Left renal cortex interstitium (tissue), 4 donors: ENCODE measurements around the gene SBF2. TPM values are rescaled to one million over a fixed set of nuclear protein-coding genes. Genes with fewer than 3 reads are reported as not detected.

ENCODE experiments used
- DNase-seq, 4 donors: peaks; one replicate each; pipeline ENCODE4 v3.0.0-alpha.2; 2013; ENCODE audit warnings: low read depth in 4 of 4, low spot score in 2 of 4, missing footprints in 1 of 4
- polyA plus RNA-seq, 4 donors: library from polyadenylated mRNA; unstranded; fragments of 120-200 nt; gene quantifications; one replicate each; pipeline ENCODE4 v1.2.1, GENCODE V29; 2013; ENCODE audit not compliant: insufficient read length in 4 of 4

SBF2 gene
- polyA plus RNA-seq, 4 donors = 41.7 to 58.7 (median 52.8) TPM

DNA sequence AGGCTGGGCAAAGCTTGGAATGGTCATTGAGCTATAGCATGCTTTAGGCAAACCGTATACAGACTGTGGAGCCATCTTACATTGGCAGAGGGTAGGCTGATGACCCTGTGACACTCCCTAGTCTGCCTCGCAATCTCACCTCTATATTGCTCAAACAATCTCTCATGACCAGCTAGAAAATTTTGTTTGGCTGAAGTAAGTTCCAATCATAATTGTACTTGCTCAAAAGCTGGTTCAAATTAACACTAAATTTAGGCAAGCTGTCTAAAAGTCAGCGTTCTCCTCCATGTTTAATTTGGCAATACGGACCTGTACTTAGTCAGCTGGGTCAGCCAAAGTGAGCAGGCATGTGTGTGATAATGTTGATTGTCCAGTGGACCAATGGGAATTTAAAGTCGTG is 497.2 kb downstream of the SBF2 start:
- no peak for DNase-seq

DNA sequence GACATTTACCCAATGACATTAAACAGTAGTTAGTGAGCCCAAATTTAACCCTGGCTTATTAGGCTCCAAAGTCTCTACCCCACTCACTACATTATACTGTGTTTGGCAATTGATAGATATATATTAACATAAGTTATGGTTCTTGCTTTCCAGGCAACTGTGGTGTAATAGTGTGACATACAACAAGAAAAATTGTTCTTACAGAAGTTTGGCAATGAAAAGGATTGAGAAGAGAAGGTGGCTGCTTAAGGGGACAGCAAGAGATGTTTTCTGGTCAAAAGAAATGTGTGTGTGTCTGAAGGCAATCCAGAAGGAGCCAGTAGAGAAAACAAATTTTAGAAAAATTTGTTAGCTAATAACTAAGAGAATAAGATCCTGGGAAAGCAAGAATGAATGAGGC is 497.8 kb downstream of the SBF2 start:
- no peak for DNase-seq

- DNase-seq = no peak
Observed at GRCh38 chr11:9790703-9791102, 503.3 kb downstream of the SBF2 start.

DNA sequence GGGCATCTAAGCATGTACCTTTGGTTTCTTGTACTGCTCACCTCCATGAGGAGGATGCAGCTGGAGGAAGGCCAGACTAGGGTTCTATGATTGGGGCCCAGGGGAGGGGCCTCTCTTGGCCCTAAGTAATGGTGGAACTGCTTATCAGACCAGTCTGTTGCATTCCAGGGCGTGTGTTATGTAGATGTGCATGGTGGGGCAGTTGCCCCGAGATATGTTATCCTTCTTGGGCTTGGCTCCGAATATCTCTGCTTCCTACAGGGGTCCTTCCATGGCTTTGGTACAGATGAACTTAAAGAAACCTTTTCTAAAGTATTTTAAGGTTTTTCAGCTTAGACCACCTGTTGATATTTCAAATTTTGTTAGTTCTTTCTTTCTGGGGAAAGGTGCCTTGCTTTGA is 504.1 kb downstream of the SBF2 start:
- DNase-seq = no peak

DNA sequence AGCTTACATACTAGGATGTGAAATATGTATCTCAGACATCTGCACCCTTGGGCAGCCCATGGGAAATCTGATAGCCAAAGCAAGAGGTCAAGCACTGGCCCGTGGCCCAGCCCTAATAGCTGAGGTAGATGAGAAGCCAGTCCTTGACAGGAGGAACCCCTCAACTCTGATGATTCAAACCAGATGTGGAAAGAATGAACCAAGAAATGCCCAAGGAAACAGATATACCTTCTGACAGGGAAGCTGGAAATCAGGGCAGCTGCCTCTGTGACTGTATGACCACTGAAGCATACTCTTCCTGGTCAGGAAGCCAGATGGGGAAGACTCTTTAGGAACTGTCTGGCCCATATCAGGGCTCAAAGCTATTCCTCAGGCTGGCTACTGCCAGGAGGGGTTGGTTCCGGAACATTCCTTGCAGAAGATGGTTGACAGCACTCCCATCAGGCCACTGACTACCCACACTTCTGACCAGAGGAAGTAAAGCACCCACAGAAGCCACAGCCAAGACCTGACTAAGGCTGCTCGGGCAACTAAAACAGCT is 506.0 kb downstream of the SBF2 start:
- no peak for DNase-seq

GRCh38 chr11:9787260-9787659 is 506.8 kb downstream of the SBF2 start:
- DNase-seq = no peak

DNA sequence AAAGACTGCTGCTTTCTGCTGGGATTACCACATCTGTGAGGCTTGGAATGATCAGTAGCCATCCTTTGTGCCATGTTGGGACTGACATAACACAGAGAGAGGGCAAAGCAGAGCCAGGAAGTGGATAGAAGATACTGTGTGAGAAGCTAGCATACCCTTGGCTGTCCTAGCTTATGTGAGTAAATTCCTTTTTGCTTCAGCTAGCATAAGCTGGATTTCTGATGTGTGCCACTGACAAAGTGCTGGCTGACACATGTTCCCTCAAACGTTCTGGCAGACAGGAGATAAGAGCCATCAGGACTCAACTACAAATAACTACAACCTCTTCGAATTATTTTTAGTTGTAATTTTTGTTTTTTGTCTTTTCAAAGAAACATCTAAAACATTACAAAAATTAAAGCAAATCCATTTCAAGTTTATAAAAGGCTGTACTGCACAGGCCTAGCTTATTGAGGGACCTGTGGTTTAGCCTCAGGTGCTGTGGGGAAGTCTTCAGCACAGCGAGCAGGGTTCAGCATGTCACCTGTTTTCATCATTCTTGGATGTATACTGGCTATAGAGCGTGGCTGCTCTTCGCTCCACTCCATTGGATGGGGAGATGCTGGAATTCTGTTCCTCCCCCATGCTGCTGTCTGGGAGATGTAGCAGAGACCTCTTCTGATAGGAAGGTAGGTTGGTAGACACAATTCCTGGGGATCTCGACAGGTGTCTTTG is 509.3 kb downstream of the SBF2 start:
- DNase-seq = no peak

GRCh38 chr11:9783986-9784385 is 510.0 kb downstream of the SBF2 start:
- no peak for DNase-seq

- DNase-seq = no peak
Observed at GRCh38 chr11:9780929-9781328, 513.1 kb downstream of the SBF2 start.

- no peak for DNase-seq
Observed at GRCh38 chr11:9777525-9777924, 516.5 kb downstream of the SBF2 start.

DNA sequence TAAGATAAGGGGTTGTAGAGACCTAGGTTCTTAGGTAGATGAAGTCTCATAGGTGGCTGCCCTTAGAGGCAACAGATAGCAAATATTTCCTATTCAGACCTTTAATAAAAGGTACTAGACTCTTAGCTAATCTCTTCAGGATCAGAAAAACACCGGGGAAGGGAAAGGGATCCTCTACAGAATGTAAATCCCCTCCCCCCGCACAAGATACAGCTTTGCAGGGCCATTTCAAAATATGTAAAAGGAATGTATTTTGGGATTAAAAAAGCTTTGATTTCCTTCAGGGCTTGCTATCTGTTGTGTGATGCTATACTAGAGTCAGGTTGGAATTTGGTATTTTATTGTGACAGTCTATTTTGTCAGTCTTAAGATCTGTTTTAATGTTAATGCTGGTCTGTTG is 517.0 kb downstream of the SBF2 start:
- no peak for DNase-seq

DNA sequence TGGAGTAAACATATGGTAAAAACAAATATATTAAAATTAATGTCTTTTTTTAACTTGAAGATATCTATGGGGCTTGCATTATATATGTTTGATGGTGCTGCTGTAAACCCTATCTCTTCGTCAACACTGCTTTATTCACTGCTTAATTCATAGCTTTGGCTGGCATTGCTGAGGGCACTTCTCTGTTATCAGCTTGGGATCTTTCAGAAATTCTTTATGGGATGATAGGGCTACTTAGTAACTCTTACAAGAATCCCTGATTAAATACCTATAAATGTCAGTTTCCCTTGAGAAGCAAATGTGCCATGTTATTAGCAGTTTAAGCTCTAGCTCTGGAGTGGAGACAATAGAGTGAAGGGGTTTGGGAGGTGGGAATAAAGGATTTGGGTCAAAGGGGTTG is 517.8 kb downstream of the SBF2 start:
- no peak for DNase-seq

DNA sequence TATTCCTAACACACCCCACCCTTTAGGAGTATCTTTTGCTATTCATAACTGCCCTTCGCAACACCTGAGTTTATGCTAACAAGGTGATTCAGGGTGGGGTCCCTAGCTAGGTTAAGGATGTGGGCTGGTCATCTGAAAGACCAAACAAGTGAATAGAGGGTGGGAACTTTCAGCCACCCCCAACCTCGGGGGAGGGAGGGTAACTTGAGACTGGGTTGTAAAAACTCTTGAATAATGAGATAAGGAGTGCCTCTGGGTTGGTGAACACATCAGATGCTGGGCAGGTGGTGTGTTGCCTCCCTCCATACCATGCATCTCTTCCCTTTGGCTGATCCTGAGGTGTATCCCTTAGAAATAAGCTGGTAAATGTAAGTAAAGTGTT is 518.6 kb downstream of the SBF2 start:
- no peak for DNase-seq

DNA sequence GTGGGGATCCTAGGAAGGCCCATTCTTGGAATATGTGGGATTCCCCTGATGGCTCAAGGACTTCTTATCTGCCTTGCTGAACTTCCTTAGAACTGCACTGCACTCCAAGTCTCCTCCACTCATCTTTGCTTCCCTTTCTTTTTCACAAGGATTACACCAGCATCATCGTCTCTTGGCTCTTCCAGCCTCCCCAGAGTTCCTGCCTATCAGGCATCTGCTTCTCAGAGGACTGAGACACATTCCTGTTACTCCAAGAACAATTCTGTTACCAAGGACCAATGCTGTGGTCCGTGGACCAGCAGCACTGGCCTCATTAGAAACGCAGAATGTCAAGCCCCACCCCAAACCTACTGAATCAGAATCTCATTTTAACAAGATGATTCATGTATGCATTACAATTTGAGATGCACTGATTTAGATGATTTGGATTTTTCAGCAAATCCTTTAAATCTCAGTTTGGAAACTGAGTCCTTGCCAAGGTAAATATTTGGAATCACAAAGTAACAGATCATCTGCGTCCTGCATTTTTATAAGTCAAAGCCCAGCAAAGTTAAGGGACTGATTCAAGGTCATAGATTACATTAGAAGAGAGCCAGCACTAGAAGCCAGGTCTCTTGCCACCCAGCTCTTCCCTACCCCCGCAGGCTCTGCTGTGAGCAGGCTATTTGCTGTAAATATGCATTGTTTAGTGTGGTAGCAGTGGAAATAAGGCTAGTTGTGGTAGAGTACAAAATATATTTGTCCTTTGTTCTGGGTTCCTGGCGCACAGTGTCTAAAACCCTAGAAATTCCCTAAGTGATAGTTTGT is 519.2 kb downstream of the SBF2 start:
- no peak for DNase-seq

DNA sequence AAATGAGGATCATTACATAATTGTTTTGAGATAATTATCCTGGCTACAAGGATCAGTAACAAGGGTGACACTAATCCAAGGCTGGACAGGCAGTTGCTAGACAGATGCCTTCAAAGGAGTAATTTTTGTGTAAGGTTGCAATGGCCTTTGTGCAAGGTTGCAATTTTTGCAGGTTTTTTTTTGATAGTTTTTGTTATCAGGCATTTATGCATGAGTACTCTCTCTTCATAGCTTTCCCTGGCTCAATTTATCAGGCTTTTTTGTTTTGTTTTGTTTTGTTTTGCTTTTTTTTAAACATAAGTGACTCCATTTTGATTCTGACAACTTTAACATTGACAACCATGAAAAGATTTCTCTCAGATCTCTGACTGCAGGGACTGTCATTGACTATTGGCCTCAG is 519.9 kb downstream of the SBF2 start:
- no peak for DNase-seq

GRCh38 chr11:9773524-9773923 is 520.5 kb downstream of the SBF2 start:
- no peak for DNase-seq

DNA sequence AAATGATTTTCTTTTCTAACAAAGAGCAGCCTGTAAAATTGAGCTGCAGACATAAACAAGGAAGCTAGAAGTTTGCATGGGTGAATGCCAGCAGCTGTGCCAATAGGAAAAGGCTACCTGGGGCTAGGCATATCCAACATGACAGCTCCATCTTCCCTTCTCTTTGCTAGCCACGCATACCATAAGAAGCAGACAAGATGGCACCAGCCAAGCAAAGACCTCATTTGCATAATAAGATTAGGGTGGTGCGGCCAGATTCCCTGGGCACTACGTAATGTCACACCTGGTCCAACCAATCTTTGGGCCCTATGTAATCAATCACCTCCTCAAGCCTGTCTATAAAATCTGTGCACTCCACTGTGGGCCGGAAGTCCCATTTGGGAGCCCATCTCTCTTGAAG is 521.8 kb downstream of the SBF2 start:
- DNase-seq = no peak

GRCh38 chr11:9771071-9771511 is 522.9 kb downstream of the SBF2 start:
- DNase-seq = no peak

- no peak for DNase-seq
Observed at GRCh38 chr11:9769621-9770020, 524.4 kb downstream of the SBF2 start.

DNA sequence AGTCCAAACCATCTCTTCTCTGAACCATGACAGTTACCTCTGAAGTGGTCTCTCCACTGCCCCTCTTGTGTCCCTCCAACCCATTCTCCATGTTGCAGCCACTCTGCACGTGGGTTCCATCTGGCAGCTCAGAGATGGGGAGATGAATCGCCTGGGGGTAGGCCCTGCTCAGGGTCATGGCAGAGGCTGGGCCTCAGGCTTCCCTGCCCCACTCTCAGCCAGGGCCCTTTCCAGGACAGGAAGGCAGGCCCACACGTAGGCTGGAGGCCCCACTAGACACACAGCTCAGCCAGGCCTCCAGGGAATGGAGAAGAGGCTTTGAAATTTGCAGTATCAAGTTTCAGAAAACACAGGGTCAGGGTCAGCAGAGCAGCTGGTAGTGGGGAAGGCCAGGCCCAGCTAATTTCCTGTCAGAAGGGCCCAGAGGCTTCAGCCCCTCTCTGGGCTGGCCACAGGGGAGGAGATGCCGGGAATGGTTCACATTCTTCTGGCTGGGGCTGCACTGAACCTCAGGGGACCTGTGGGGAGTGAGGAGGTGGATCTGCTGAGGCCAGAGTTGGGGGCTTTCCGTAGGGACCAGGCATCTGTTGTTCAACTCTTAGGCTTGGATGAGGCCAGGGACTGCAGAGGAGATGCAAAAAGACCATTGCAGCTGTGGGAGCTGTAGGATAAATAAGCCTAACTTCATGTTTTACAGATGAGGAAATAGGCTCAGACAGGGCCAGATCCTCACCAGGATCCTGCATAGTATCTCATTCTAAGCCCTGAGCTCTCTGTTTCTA is 528.5 kb downstream of the SBF2 start:
- peak in 3 of 4 donors; percentile 43 to 74 (median 68) for DNase-seq

- DNase-seq = no peak
Observed at GRCh38 chr11:9763301-9763700, 530.7 kb downstream of the SBF2 start.
